ENCODE data around the gene KERA. TPM values are rescaled to one million over a fixed set of nuclear protein-coding genes. Genes with fewer than 3 reads are reported as not detected.

Gene KERA
- total RNA-seq, 1 donor from 2014 or later, result not detected

GRCh38 chr12:91009319-91009950, 48.4 kb downstream of the KERA start:
- DNase-seq (ENCODE audit: low read depth, low spot score), result no peak

GRCh38 chr12:91007531-91008290, 50.1 kb downstream of the KERA start:
- DNase-seq (ENCODE audit: low read depth, low spot score), result no peak

- no peak for DNase-seq (ENCODE audit: low read depth, low spot score)
Measured at GRCh38 chr12:91004872-91005271, 53.0 kb downstream of the KERA start, which contains the start of gene EPYC. EPYC (minus strand) TSS chr12:91004972; CDS start chr12:91002565, 2,407 bp downstream.

- no peak for DNase-seq (ENCODE audit: low read depth, low spot score)
Measured at GRCh38 chr12:91003737-91004136, 54.1 kb downstream of the KERA start.

GRCh38 chr12:91001306-91001705, 56.5 kb downstream of the KERA start:
- DNase-seq (ENCODE audit: low read depth, low spot score), result no peak

Other genes starting within 250 kb of the KERA start
- not detected in 2 replicates for gene CCER1, start 102.8 kb downstream of the KERA start, total RNA-seq
- gene EPYC, start 53.1 kb downstream of the KERA start, total RNA-seq, result not detected in 2 replicates
- gene LUM, start 53.5 kb upstream of the KERA start, total RNA-seq, result 0.07 and 0.46 TPM in 2 replicates
- gene DCN, start 124.8 kb upstream of the KERA start, total RNA-seq, result 1.4 TPM in 1 of 2 replicates, not detected in the other

Data from pulmonary artery endothelial cell (primary cell).